ENCODE data around the gene SLFN14.
A peak's percentile ranks its signal among the peaks of the same experiment; 100 is the strongest.

SLFN14 gene

DNA sequence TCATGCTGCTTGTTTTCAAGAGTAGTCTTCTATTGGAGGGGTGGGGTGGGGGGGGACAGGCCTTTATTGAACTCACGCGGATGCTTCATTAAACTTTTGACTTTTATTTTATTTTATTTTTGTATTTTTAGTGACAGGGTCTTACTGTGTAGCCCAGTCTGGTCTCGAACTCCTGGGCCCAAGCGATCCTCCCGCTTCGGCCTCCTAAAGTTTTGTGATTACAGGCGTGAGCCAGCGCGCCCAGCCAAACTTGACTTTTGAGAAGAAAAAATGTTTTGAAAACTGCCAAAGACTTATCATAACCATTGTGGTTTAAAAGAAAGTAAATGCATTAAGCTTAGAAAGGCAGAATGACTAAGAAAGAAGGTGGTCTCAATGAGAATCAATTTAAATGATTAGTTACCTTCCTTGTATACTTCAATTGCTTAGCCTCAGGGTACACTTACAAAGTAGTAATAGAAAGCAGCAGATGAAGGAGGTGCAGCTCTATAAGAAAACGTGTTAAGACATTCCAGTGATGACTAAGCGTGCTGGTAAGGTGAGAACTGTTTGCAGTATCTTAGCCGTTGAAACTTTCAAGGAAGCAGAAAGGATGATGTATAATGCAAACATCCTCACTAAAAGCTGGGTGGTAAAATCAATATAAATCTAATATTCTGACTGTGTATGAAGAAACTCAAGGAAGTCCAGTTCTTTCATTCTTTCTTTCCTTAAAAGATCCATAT, 27.7 kb upstream of the SLFN14 start (continued):
- TF ChIP-seq ZNF660 (tag by site-specific recombination; IDR thresholded peaks at IDR 0.05) (0 out of 2 replicates have a peak, but pooled peaks have one; percentile 49), ZNF692 (tag by site-specific recombination; IDR thresholded peaks at IDR 0.05) (no peak), OSR2 (tag by site-specific recombination; IDR thresholded peaks at IDR 0.05) (peak; percentile 38; the same call in 1 of the 2 replicates), ZNF610 (tag by site-specific recombination; IDR thresholded peaks at IDR 0.05; ENCODE audit: borderline replicate concordance) (no peak), ZNF514 (tag by site-specific recombination; IDR thresholded peaks at IDR 0.05) (no peak), ZNF544 (tag by site-specific recombination; IDR thresholded peaks at IDR 0.05) (no peak), ZNF707 (tag by site-specific recombination; IDR thresholded peaks at IDR 0.05) (no peak), ZNF132 (tag by site-specific recombination; IDR thresholded peaks at IDR 0.05; ENCODE audit: borderline replicate concordance) (no peak), ZSCAN16 (tag by site-specific recombination; IDR thresholded peaks at IDR 0.05) (no peak), ZNF37A (tag by site-specific recombination; IDR thresholded peaks at IDR 0.05) (no peak), ZNF510 (tag by site-specific recombination; IDR thresholded peaks at IDR 0.05; ENCODE audit: insufficient replicate concordance) (no peak), ZNF785 (tag by site-specific recombination; IDR thresholded peaks at IDR 0.05) (no peak), ZNF530 (tag by site-specific recombination; IDR thresholded peaks at IDR 0.05; ENCODE audit: low read depth) (no peak), YY1 (tag by site-specific recombination; IDR thresholded peaks at IDR 0.05) (no peak), ZNF677 (tag by site-specific recombination; IDR thresholded peaks at IDR 0.05) (no peak), ZNF416 (tag by site-specific recombination; IDR thresholded peaks at IDR 0.05) (no peak), ZNF48 (tag by site-specific recombination; IDR thresholded peaks at IDR 0.05) (no peak), ZNF280C (tag by site-specific recombination; IDR thresholded peaks at IDR 0.05) (no peak), ZBTB20 (tag by site-specific recombination; IDR thresholded peaks at IDR 0.05) (no peak), SP3 (tag by site-specific recombination; IDR thresholded peaks at IDR 0.05) (no peak), ZNF2 (tag by site-specific recombination; IDR thresholded peaks at IDR 0.05) (no peak), ZNF792 (tag by site-specific recombination; IDR thresholded peaks at IDR 0.05) (no peak), ZNF175 (tag by site-specific recombination; IDR thresholded peaks at IDR 0.05) (no peak), GLIS2 (tag by site-specific recombination; IDR thresholded peaks at IDR 0.05) (no peak), SP7 (tag by site-specific recombination; IDR thresholded peaks at IDR 0.05) (peak; percentile 82), REPIN1 (tag by site-specific recombination; IDR thresholded peaks at IDR 0.05; ENCODE audit: low read depth) (no peak), CTCF (tag by site-specific recombination; IDR thresholded peaks at IDR 0.05) (no peak), ZFP69B (tag by site-specific recombination; IDR thresholded peaks at IDR 0.05) (no peak), BCL11B (tag by site-specific recombination; IDR thresholded peaks at IDR 0.05; ENCODE audit: low read depth) (no peak), GFI1B (tag by site-specific recombination; IDR thresholded peaks at IDR 0.05) (no peak)
- TF ChIP-seq, protein P1, sequence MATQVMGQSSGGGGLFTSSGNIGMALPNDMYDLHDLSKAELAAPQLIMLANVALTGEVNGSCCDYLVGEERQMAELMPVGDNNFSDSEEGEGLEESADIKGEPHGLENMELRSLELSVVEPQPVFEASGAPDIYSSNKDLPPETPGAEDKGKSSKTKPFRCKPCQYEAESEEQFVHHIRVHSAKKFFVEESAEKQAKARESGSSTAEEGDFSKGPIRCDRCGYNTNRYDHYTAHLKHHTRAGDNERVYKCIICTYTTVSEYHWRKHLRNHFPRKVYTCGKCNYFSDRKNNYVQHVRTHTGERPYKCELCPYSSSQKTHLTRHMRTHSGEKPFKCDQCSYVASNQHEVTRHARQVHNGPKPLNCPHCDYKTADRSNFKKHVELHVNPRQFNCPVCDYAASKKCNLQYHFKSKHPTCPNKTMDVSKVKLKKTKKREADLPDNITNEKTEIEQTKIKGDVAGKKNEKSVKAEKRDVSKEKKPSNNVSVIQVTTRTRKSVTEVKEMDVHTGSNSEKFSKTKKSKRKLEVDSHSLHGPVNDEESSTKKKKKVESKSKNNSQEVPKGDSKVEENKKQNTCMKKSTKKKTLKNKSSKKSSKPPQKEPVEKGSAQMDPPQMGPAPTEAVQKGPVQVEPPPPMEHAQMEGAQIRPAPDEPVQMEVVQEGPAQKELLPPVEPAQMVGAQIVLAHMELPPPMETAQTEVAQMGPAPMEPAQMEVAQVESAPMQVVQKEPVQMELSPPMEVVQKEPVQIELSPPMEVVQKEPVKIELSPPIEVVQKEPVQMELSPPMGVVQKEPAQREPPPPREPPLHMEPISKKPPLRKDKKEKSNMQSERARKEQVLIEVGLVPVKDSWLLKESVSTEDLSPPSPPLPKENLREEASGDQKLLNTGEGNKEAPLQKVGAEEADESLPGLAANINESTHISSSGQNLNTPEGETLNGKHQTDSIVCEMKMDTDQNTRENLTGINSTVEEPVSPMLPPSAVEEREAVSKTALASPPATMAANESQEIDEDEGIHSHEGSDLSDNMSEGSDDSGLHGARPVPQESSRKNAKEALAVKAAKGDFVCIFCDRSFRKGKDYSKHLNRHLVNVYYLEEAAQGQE (tag by site-specific recombination; IDR thresholded peaks at IDR 0.05) = no peak
- TF ChIP-seq, protein P2, sequence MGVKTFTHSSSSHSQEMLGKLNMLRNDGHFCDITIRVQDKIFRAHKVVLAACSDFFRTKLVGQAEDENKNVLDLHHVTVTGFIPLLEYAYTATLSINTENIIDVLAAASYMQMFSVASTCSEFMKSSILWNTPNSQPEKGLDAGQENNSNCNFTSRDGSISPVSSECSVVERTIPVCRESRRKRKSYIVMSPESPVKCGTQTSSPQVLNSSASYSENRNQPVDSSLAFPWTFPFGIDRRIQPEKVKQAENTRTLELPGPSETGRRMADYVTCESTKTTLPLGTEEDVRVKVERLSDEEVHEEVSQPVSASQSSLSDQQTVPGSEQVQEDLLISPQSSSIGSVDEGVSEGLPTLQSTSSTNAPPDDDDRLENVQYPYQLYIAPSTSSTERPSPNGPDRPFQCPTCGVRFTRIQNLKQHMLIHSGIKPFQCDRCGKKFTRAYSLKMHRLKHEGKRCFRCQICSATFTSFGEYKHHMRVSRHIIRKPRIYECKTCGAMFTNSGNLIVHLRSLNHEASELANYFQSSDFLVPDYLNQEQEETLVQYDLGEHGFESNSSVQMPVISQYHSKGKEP (tag by site-specific recombination; IDR thresholded peaks at IDR 0.05) = 0 out of 2 replicates have a peak, but pooled peaks have one; percentile 54
